COR-L47 (cell line): ENCODE data around the gene HCAR1.
"Not testable (repeated sequence)": the region's sequence is repeated elsewhere in the genome, so short reads cannot be mapped to it uniquely, and the experiment has no call there.

Experiments
- DNase-seq: peaks from one replicate; lab custom pipeline; 2025; lab: John Stamatoyannopoulos, UW

The HCAR1 gene, protein sequence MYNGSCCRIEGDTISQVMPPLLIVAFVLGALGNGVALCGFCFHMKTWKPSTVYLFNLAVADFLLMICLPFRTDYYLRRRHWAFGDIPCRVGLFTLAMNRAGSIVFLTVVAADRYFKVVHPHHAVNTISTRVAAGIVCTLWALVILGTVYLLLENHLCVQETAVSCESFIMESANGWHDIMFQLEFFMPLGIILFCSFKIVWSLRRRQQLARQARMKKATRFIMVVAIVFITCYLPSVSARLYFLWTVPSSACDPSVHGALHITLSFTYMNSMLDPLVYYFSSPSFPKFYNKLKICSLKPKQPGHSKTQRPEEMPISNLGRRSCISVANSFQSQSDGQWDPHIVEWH

DNA sequence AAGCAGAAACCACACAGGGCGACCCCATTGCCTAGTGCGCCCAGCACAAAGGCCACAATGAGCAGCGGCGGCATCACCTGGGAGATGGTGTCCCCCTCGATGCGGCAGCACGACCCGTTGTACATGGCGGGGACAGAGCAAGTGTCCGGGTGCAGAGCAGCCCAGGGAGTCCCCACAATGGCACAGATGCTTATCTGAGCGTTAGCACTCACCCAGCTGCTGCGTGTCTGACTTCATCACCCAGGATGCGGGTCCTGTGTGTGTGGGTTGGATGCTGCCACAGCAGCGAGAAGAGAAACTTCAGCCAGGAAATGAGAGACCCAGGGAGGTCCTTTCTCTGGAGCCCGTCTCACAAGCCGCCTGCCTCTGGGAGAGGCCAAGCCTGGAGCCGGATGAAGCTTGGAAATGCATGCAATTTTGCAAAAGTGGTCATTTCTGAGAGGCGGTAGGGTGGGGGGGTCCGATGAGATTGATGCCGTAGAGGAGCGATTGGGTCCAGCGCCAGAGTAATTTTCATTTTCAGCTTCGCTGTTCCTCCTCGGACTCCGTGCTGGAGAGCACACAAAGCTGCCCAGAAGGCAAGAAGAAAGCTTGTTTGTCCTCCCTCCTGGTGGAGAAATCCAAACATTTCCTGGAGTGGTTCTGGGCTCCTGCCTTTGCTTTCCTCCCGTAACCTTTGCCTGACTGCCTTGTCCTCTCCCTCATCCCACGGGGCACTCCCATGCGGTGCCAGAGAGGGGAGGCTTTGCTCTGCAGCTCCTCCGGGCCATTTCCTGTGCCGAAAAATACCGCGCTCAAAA is at the start of gene HCAR1:
TSS of gene HCAR1 (minus strand) at position 630 of the 800 bp plus-strand sequence. CDS start at position 125, 505 bp downstream.
- peak; percentile 52 for DNase-seq

DNA sequence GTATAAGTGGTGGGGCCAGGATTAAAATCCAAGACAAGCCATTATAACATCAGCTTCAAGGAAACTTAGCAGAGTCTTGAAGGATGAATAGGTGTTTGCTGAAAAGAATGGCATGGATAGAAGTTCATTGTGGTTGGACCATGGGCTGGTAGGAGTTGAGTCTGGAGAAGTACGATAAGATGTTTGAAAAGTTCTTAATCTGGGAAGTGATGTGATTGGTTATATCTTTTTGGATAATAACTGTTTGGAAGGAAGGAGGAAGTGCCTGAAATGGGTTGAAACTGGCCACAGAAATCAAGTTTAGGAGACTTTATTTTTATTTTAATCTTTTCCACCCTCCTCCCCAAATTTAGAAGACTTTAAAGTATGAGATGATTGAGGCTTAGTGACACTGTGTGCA is 26.9 kb upstream of the HCAR1 start:
- no peak for DNase-seq

DNA sequence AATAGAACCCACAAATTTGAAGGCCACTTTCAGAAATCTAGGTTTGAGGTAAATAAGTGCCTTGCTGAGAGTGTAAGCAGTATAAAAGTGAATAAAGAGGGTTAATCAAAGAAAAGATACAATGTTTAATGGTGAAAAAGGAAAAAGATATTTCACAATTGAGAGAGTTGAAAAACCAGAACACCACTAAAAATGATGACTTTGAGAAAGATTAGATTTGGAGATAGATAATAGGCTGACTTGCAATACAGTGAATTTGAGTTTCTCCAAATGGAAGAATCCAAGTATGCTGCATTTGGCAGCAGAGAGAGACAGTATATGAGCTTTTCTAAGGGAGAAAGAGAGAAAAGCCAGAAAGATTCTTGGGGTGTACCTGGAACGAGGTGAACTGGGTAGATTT is 24.1 kb upstream of the HCAR1 start:
- no peak for DNase-seq

DNA sequence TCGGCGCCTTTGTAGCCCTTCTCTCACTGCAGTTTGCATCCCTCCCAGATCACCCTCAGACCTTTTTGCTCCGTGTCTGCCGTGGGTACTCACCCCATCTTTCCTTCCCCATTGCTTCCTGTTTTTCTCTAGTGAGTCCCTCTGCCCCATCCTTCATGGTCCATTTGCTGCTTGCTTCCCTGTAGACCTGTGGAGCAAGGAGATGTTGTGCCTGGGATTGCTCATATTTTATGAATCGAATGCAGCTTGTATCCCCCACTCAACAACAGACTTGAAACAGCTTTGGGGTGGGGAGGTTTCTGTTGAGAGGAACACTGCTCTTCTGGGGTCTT is 22.6 kb upstream of the HCAR1 start:
- DNase-seq, result no peak

DNA sequence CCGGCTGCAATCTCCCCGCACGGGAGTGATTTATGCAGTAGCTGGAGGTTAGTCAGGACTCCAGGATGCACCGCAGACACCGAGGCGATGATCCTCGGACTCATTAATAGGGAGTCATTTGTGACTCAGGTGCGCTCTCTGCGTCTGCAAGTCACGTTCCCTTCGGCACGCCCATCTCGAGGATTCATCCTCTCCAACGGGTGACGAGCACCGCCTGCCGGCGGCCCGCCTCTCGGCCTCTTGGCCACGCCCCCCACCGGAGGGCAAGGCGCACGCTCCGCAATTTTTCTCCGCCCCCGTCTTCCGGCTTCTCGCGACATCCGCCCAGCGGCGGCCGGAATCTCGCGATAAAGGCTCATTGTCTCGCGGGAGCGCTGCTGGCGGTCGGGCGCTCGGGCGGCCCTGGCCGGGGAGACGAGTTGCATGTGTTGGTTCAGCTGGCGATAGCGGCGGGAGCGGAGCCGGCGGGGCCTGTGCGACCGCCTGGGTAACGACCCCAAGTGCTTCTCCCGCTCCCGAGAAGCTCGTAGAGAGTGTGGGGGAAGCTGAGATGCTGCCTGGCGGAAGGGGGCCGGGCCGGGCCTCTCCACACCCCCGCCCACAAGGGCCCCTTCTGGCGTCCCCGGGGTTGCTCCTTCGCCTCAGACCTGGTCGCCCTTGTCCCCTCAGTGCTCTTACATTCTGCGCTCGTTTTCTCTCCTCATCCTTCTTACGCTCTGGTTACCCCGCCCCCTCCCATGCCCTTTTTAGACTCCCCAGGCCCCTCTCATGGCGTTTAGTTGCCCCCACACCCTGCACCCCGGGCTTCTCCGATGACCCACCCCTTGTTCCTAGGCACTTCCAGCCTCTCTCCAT is 22.0 kb upstream of the HCAR1 start, which contains the start of gene DENR:
TSS of gene DENR (plus strand) at position 361 of the 855 bp plus-strand sequence. CDS start 878 bp downstream, outside the sequence.
- DNase-seq, result peak; percentile 98

DNA sequence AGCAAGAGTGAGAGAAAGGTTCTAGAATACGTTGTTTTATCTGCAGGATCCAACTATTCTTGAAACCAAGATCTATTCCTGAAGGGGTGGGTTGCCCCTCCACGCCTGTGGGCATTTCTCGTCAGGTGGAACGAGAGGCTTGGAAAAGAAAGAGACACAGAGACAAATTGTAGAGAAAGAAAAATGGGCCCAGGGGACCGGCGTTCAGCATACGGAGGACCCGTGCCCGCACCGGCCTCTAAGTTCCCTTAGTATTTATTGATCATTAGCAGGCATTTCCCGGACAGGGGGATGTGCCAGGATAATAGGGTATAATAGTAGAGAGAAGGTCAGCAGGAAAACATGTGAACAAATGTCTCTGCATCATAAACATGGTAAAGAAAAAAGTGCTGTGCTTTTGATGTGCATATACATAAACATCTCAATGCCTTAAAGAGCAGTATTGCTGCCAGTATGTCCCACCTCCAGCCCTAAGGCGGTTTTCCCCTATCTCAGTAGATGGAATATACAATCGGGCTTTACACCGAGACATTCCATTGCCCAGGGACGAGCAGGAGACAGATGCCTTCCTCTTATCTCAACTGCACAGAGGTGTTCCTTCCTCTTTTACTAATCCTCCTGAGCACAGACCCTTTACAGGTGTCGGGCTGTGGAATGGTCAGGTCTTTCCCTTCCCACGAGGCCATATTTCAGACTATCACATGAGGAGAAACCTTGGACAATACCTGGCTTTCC is 20.3 kb upstream of the HCAR1 start:
- DNase-seq, result not testable (repeated sequence)

DNA sequence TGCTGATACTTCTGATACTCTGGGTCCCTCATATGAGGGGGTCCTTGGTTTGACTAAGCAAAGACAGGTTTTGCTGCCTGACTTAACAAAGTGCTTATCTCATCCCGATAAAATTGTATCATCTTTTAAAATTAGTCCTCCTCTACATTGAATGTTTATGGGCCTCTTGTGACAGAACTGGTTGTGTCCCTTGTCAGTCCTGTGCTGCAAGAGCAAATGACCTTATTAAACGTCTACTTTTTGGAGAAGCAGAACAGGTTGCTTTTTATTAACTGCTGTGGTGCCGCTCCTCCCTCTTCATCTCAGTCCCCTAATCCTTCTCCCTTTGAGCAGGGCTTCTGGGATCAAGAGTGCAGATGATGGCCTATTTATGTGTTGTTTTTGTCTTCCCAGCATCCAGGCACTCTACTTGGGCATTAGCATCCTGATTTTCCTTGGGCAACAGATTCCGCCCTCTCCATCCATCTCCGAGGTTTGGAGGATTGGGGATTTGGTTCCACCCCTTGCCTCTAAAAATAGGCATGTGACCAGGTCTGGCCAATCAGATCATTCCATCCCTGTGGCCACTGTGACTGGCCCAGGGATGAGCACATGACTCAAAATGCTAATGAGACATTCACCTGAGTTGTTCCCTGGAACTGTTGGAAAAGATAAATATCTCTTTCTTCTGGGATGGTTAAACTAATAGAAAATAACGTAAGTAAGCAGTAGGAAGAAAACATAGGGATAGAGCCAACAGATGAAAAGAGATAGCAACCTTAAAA is 19.1 kb upstream of the HCAR1 start:
- no peak for DNase-seq

DNA sequence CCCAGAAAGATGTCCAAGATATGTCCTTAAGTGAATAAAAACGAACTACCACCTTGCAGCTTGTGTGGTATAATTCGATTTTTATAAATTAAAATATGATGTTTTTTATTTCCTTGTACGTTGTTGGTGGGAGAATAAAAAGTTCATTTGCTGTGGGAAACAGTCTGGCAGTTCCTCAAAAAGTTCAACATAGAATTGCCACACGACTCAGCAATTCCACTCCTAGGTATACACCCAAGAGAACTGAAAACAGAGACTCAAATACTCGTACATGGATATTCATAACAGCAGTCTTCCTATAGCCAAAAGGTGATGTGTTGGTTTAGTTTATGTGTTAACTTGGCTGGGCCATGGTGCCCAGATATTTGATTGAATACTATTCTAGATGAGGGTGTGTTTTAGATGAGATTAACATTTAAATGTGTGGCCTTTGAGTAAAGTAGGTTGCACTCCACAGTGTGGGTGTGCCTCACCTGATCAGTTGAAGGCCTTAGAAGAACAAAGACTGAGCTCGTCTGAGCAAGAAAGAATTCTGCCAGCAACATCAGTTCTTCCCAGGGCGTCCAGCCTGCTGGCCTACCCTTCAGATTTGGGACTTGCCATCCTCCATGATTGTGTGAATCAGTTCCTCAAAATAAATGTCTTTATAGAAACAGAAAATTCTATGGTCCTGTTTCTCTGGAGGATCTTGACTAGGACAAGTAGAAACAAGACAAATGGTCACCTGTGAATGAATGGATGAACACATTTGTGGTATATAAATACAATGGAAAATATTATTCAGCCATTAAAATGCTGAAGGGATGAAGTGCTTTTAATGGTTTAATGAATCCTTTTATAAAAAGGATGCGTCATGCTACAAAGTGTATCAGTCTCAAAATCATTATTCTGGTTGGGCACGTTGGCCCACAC is 16.8 kb upstream of the HCAR1 start:
- DNase-seq, result no peak

DNA sequence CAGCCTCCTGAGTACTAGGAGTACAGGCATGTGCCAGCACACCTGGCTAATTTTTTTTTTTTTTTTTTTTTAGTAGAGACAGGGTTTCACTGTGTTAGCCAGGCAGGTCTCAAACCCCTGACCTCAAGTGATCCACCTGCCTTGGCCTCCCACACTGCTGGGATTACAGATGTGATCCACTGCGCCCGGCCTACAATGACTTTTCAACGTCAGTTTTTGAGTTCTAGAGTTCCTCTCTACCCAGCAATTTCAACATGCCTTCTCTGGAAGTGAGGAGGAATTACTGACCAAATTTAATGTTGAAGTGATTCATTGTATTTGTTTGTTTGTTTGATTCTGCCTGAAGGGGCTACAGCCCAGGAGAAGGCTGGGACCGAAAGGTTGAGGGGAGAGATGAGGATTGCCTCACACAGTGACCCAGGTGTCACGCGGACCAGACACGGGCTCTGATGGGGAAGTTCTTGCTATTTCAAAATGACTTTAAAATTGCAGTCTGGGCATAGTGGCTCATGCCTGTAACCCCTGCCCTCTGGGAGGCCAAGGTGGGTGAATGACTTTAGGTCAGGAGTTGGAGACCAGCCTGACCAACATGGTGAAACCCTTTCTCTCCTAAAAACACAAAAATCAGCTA is 13.4 kb upstream of the HCAR1 start:
- DNase-seq, result no peak

DNA sequence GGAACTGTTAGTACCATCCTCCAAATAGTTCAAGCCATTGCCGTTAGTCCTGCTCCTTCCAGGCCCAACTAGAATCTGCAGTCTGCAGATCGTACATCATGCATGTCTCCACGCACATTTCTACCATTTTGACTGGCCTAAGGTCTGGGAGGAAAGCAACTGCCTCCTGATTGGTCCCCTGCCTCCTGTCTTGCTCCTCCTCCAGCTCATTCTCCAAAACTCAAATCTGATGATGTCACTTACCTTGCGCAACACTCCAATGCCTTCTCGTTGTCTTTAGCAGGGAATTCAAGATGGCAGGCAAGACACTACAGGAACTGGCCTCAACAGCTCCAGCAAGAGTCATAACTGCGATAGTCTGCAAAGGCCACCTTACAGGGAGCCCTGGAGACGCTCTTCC is 9.7 kb upstream of the HCAR1 start:
- no peak for DNase-seq

DNA sequence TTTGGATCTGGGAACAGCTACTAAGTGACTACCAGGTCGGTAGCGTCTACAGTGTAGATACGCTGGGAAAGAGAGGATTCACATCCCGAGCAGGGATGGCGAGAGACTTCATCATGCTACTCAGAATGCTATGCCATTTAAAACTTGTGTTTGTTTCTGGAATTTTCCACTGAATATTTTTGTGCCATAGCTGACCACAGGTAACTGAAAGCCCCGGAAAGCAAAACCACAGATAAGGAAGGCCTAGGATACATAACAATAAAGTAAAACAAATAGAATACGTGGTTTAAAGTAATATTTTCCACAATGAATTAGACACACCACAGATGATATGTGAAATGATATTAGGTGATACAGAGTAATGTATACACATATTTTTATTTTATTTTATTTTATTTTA is 7.9 kb upstream of the HCAR1 start:
- no peak for DNase-seq

DNA sequence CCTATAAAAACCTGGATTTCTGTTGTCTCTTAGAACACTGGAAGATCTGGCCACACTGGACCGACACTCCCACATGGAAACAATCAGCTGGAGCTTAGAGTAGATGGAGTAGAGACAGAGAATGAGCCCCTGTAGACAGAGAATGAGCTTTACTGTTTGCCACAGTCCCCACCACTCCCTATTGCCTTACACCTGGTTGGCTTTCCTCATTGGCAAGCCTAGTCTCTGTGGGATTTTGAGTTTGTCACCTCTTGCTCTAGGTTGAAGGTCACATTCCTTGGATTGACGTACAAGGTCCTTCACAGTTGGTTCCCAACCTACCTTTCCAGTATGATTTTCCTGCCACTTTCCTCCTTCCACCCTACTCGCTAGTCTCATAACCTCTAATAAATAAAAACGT is 2.0 kb upstream of the HCAR1 start:
- DNase-seq, result no peak

DNA sequence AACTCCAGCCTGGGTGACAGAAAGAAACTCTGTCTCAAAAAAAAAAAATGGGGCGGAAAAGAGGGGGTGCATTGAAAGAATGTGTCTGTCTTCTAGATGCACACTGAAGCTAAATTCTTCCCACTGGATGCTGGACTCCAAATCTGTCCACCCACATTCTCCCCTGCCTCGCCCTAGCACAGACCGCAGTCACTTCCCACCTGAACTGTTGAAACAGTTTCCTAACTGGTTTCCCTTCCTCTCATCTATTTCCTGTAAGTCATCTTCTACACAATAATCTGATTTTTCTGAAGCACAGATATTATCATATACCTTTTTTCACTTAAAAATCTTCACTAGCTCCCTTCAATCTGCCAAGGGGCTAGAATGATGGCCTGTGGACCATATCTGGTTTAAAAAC is 1.5 kb upstream of the HCAR1 start:
- DNase-seq, result no peak

DNA sequence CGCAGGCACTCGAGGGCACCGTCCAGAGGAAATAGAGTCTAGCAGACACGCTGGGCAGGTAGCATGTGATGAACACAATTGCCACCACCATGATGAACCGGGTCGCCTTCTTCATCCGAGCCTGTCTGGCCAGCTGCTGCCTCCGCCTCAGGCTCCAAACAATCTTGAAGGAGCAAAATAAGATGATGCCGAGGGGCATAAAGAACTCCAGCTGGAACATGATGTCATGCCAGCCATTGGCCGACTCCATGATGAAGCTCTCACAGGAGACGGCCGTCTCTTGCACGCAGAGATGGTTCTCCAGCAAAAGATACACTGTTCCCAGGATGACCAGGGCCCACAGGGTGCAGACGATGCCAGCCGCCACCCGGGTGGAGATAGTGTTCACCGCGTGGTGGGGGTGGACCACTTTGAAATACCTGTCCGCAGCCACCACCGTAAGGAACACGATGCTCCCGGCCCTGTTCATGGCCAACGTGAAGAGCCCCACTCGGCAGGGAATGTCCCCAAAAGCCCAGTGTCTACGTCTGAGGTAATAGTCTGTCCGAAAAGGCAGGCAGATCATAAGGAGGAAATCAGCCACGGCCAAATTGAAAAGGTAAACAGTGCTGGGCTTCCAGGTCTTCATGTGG is 945 bp downstream of the HCAR1 start:
- DNase-seq, result no peak

DNA sequence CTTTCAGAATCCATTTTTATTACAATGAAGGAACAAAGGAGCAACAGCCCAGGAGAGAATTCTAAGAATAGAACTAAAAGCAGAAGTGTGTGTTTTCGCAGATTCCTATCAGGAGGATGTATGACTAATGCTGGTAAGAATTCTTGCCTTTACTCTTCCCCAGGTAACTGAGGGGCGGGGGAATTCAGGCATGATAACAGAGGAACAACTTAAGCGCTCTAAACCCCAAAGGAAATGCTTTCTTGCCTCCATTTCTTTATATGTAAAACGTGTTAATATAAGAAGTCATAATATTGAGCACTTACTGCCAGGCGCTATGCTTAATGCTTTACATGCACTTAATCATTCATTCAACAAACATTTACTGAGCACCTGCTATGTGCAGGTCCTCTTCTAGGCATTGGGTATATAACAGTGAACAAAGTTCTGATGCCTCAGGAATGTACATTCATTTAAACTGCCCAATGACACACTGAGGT is 4.5 kb downstream of the HCAR1 start:
- no peak for DNase-seq

DNA sequence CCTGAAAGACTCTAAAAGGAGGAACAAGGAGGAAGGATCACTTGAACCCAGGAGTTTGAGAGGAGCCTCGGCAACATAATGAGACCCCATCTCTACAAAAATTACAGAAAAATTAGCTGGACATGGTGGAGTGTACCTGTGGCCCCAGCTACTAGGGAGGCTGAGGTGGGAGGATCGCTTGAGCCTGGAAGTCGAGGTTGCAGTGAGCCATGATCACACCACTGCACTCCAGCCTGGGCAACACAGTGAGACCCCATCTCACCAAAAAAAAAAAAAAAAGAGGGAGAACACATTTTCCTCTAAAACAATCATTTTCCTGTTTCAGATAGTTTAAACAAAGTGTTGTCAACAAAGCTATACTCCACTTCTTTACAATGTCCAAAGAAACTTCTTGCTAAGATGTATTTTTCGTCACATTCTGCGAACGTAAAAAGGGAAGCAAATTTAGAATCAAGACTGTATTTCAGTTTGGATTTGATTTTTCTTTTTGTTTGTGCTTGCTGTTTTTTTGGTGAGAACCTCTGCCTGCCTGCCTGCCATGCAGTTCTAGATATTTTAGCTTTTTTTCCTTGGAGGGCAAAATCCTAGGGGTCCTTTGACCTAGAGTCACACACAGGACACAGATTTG is 5.1 kb downstream of the HCAR1 start:
- no peak for DNase-seq

DNA sequence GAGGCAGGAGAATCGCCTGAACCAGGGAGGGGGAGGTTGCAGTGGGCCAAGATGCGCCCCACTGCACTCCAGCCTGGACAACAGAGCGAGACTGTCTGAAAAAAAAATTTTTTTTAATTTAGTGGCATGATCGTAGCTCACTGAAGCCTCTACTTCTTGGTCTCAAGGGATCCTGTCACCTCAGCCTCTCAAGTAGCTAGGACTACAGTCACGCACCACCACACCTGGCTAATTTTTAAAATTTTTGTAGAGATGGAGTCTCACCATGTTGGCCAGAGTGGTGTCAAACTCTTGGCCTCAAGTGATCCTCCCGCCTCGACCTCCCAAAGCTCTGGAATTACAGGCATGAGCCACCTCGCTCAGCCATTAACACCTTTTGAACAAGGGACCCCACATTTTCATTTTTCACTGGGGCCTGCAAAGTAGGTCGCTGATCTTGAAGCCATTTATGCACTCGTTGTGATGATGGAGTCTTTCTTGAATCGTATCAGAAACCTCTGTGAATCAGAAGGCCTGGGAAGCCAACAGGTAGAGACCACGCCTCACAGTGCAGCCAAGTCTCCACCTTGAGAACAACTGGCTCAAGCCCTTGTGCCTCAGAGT is 5.9 kb downstream of the HCAR1 start:
- no peak for DNase-seq

DNA sequence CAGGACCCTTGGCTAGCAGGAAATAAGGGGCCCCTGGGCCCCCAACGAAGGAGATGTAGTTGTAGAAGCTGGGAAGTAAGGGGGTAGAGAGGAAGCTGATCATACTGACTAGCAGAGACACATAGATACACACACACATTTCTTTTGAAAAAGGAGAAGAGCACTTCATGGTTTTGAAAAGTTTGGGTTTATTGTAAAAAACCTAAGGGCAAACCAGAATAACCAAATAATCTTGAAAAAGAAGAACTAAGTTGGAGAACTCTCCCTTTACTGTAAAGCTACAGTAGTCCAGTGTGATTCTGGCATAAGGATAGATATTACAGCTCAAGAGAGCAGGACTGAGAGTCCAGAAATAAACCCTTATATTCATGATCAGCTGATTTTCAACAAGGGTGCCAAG is 8.3 kb downstream of the HCAR1 start:
- DNase-seq, result no peak
